Activated CD8-positive, alpha-beta T cell treated with anti-CD3 and anti-CD28 coated beads for 36 hours (primary cell): Measurements from ENCODE around the gene ZNF438. TPM values are rescaled to one million over a fixed set of nuclear protein-coding genes. Genes with fewer than 3 reads are reported as not detected.

Source experiments
- ATAC-seq: fragments of 200-7000 bp; cut with Tn5 transposase; one replicate; pipeline ENCODE4 v1.10.0; 2021; ENCODE audit warnings: mild to moderate bottlenecking, moderate library complexity
- CTCF ChIA-PET: fragments of 350-600 bp; sonication (Branson Sonifier 250); formaldehyde crosslinking; loops from one replicate; lab custom pipeline; 2021; ENCODE audit warnings: antibody characterized with exemption; lab: Charles Lee
- POLR2A ChIA-PET: fragments of 350-600 bp; sonication (Branson Sonifier 250); formaldehyde crosslinking; loops from one replicate; lab custom pipeline; 2021; ENCODE audit warnings: antibody characterized with exemption; lab: Charles Lee
- DNase-seq: peaks from one replicate; pipeline ENCODE4 v3.0.0-alpha.2; 2020
- H3K27ac Mint-ChIP-seq: one replicate; pipeline ENCODE4 v1.8.0; 2021; ENCODE audit warnings: mild to moderate bottlenecking, mixed read lengths
- H3K27me3 Mint-ChIP-seq: one replicate; pipeline ENCODE4 v1.8.0; 2021; ENCODE audit warnings: mixed read lengths
- H3K36me3 Mint-ChIP-seq: one replicate; pipeline ENCODE4 v1.8.0; 2021; ENCODE audit warnings: low read depth, mixed read lengths
- H3K4me1 Mint-ChIP-seq: one replicate; pipeline ENCODE4 v1.8.0; 2021; ENCODE audit warnings: low read depth, mixed read lengths
- H3K4me3 Mint-ChIP-seq: one replicate; pipeline ENCODE4 v1.8.0; 2021; ENCODE audit warnings: mild to moderate bottlenecking, moderate library complexity, mixed read lengths
- H3K9me3 Mint-ChIP-seq: one replicate; pipeline ENCODE4 v1.8.0; 2021; ENCODE audit warnings: mixed read lengths
- intact Hi-C: fragments of 100-400 bp; cut with micrococcal nuclease; formaldehyde crosslinking; loops from one replicate; pipeline ENCODE4 v1.10.0; 2022
- total RNA-seq, 2 experiments: library from RNA; stranded (reverse); gene quantifications; one replicate each; pipeline ENCODE4 v1.2.3, GENCODE V29; 2021
- TF ChIP-seq, protein P1 (sequence below): fragments of 200-600 bp; IDR thresholded peaks from one replicate; pipeline ENCODE4 v1.8.0; 2022; ENCODE audit warnings: antibody characterized with exemption, mild to moderate bottlenecking

ZNF438 gene
- total RNA-seq, 2 experiments from 2014 or later, result 3.0 to 3.9 TPM

DNA sequence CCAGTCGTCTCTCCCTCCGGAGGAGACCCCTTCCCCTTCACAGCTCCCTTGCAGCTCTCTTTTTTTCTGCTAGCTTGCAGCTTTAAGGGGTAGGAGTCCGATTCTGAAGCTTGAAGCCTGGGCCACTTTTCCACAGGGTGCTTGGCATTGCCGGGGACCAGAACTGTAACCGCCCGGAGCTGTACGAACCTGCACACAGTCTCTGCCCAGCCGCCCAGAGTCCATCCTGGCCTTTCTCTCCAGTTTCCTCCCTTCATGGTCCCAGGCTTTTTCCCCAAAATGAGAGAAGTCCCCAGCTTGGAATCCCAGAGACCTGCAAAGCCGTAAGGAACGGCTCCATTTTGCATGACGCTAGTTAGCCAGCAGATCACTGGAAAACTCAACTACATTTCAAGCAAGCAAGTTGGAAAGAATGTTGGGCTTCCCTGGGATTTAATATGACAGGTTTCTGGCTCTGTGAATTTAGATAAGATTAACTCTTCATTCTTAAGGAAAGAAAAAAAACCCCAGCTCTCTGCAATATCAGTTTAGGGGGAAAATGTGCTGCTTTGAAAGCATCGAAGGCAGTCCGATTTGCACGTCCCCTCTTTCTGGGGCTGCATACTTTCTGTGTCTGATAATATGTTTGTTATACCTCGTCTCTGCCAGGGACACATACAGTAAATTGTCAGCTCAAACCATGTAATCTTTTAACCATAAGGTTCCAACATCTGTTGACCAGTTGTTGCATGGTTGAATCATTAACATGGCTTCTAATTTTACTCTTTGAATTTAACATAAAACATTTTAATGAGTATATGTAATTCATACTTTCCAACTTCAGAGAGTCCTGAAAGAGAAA, 212.1 kb downstream of the ZNF438 start:
- DNase-seq (no peak), ATAC-seq (no peak)
- intact Hi-C loops, result no loop called here
- Mint-ChIP-seq H3K36me3 (no peaks in the 10 kb centered on the region), H3K27ac (no peak overlapping the region), H3K4me1 (peaks cover 2% of the 10 kb centered on the region), H3K27me3 (no peaks in the 10 kb centered on the region), H3K9me3 (no peaks in the 10 kb centered on the region), H3K4me3 (no peak overlapping the region)
- TF ChIP-seq, protein P1, sequence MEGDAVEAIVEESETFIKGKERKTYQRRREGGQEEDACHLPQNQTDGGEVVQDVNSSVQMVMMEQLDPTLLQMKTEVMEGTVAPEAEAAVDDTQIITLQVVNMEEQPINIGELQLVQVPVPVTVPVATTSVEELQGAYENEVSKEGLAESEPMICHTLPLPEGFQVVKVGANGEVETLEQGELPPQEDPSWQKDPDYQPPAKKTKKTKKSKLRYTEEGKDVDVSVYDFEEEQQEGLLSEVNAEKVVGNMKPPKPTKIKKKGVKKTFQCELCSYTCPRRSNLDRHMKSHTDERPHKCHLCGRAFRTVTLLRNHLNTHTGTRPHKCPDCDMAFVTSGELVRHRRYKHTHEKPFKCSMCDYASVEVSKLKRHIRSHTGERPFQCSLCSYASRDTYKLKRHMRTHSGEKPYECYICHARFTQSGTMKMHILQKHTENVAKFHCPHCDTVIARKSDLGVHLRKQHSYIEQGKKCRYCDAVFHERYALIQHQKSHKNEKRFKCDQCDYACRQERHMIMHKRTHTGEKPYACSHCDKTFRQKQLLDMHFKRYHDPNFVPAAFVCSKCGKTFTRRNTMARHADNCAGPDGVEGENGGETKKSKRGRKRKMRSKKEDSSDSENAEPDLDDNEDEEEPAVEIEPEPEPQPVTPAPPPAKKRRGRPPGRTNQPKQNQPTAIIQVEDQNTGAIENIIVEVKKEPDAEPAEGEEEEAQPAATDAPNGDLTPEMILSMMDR, result no peak
- CTCF ChIA-PET, result interaction anchor here (1.5 kb wide), 1 partner anchor 14 kb away, joined by 4 read pairs; no protein-coding TSS in a partner anchor
- POLR2A ChIA-PET, result no interaction called here

DNA sequence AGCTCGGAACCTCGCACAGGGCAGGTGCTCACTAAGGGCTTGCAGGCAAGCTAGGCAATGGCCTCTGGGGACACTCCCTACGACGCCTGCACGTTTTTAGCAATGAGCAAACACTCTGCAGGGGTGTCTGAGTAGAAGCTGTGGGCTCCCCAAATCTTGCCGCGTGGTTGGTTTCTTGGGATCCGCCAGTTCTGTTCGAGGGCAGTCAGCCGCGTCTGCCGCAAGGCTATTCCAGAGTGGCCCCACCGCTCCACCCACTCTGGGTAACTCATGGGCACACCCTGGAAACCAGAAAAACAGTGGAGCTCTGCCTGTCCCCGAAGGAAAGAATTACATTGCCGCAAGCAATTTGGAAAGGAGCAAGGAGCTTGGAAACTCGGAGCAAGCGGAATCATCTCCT, 212.8 kb downstream of the ZNF438 start:
- Mint-ChIP-seq H3K27ac (no peak overlapping the region), H3K27me3 (no peaks in the 10 kb centered on the region), H3K9me3 (no peaks in the 10 kb centered on the region), H3K4me3 (no peak overlapping the region), H3K36me3 (no peaks in the 10 kb centered on the region), H3K4me1 (peaks cover 8% of the 10 kb centered on the region)
- POLR2A ChIA-PET, result no interaction called here
- ATAC-seq (no peak), DNase-seq (no peak)
- TF ChIP-seq, protein P1, result no peak
- intact Hi-C loops, result no loop called here
- CTCF ChIA-PET, result interaction anchor here (1.9 kb wide), 1 partner anchor 34 kb away, joined by 4 read pairs; no protein-coding TSS in a partner anchor

DNA sequence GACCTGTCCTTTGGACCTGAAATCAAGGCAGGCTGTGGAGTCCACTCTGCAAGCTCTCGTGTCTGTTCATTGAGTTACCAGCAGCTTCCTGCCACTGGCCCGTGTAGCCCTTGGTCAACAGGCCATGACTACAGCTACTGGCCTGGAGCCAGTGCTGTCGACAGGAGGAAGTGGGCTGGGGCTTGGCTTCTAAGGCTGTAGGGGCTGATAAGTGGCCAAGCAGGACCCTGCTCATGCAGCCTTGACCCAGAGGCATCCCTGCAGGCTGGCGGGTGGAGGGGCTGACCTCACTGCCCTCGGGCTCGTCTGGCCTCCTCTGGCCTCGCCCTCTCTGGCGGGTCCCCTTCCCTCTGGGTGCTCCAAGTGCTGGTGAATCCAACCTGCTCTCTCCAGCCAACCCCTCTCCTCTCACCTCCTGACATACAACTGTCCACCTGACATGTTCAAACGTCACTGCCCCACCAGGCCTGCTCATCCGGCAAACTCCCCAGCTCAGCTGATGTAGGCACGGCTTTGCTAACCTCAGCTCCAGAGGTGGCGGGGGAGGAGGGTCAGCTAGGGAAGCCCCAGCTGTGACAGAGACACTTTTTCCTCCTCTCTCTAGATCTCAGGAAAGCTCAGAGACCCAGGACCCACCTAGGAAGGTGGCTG, 213.5 kb downstream of the ZNF438 start:
- H3K9me3 Mint-ChIP-seq, result no peaks in the 10 kb centered on the region
- DNase-seq, result no peak
- intact Hi-C loops, result no loop called here
- TF ChIP-seq, protein P1, result no peak
- ChIA-PET POLR2A (interaction anchor here (0.5 kb wide), 1 partner anchor 153 kb away, joined by 3 read pairs; no protein-coding TSS in a partner anchor), CTCF (interaction anchor here (1.9 kb wide), 1 partner anchor 33 kb away, joined by 4 read pairs; no protein-coding TSS in a partner anchor)
- H3K4me1 Mint-ChIP-seq, result peaks cover 13% of the 10 kb centered on the region
- no peak overlapping the region for H3K4me3 Mint-ChIP-seq
- no peaks in the 10 kb centered on the region for H3K36me3 Mint-ChIP-seq
- H3K27me3 Mint-ChIP-seq, result no peaks in the 10 kb centered on the region
- no peak for ATAC-seq
- no peak overlapping the region for H3K27ac Mint-ChIP-seq

DNA sequence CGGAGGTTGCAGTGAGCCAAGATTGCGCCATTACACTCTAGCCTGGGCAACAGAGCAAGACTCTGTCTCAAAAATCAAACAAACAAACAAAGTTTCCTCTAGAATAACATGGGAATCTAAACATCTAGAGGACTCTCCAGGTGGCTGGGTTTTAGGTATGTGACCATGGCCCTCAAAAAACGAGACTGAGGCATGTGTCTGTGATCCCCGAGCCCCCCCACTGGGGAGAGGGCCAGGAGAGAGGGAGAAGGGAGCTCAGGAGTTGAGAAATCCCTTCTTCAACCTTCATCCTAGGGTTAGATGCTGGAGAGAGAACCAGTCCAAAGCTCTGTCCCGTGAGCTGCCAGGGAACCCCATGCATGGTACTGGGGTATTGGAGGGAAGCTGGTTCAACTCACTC, 214.1 kb downstream of the ZNF438 start:
- no peak for ATAC-seq
- TF ChIP-seq, protein P1, result no peak
- ChIA-PET POLR2A (interaction anchor here (0.5 kb wide), 1 partner anchor 153 kb away, joined by 3 read pairs; no protein-coding TSS in a partner anchor), CTCF (interaction anchor here (1.9 kb wide), 1 partner anchor 33 kb away, joined by 4 read pairs; no protein-coding TSS in a partner anchor)
- Mint-ChIP-seq H3K27me3 (no peaks in the 10 kb centered on the region), H3K36me3 (no peaks in the 10 kb centered on the region), H3K27ac (no peak overlapping the region), H3K4me3 (no peak overlapping the region), H3K4me1 (peaks cover 18% of the 10 kb centered on the region), H3K9me3 (no peaks in the 10 kb centered on the region)
- intact Hi-C loops, result no loop called here
- no peak for DNase-seq
